PFSK-1 (cell line): ENCODE data around the gene LMX1A.

Experiments used
- FOXP2 ChIP-seq: optimal IDR thresholded peaks from 2 replicates; pipeline ENCODE3; 2011; ENCODE audit warnings: borderline replicate concordance, control low read depth, inconsistent platforms; ENCODE audit not compliant: insufficient read depth; ENCODE audit errors: extremely low read length, extremely low read depth
- POLR2AphosphoS5 ChIP-seq: IDR thresholded peaks from 2 replicates; pipeline ENCODE4 v1.6.1; 2012; ENCODE audit warnings: low read depth, mild to moderate bottlenecking, control low read depth, low read length, moderate library complexity
- SIN3A ChIP-seq: IDR thresholded peaks from 2 replicates; pipeline ENCODE4 v1.6.1; 2012; ENCODE audit warnings: mild to moderate bottlenecking, low read length, moderate library complexity, borderline replicate concordance; ENCODE audit not compliant: insufficient read depth
- TAF1 ChIP-seq: IDR thresholded peaks from 2 replicates; pipeline ENCODE4 v1.6.1; 2012; ENCODE audit warnings: low read length, control low read depth, borderline replicate concordance; ENCODE audit not compliant: insufficient read depth
- TF ChIP-seq, protein P1 (sequence below), 2 experiments: IDR thresholded peaks; 2 replicates each; pipeline versions ENCODE4 v1.6.1 to v1.8.0; 2011 to 2012; ENCODE audit warnings: low read depth in 2 of 2, low read length in 2 of 2, control low read depth in 1 of 2, inconsistent platforms in 1 of 2, mild to moderate bottlenecking in 1 of 2, moderate library complexity in 1 of 2; ENCODE audit not compliant: insufficient read depth in 1 of 2

LMX1A gene

GRCh38 chr1:165168467-165168866 lies 188.0 kb downstream of the LMX1A start:
- TF ChIP-seq, protein P1, sequence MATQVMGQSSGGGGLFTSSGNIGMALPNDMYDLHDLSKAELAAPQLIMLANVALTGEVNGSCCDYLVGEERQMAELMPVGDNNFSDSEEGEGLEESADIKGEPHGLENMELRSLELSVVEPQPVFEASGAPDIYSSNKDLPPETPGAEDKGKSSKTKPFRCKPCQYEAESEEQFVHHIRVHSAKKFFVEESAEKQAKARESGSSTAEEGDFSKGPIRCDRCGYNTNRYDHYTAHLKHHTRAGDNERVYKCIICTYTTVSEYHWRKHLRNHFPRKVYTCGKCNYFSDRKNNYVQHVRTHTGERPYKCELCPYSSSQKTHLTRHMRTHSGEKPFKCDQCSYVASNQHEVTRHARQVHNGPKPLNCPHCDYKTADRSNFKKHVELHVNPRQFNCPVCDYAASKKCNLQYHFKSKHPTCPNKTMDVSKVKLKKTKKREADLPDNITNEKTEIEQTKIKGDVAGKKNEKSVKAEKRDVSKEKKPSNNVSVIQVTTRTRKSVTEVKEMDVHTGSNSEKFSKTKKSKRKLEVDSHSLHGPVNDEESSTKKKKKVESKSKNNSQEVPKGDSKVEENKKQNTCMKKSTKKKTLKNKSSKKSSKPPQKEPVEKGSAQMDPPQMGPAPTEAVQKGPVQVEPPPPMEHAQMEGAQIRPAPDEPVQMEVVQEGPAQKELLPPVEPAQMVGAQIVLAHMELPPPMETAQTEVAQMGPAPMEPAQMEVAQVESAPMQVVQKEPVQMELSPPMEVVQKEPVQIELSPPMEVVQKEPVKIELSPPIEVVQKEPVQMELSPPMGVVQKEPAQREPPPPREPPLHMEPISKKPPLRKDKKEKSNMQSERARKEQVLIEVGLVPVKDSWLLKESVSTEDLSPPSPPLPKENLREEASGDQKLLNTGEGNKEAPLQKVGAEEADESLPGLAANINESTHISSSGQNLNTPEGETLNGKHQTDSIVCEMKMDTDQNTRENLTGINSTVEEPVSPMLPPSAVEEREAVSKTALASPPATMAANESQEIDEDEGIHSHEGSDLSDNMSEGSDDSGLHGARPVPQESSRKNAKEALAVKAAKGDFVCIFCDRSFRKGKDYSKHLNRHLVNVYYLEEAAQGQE (IDR thresholded peaks at IDR 0.05; ENCODE audit: insufficient read depth in 1 of 2, low read depth in 2 of 2, low read length in 2 of 2), result no peak
- TF ChIP-seq POLR2AphosphoS5, result no peak
- no peak for TF ChIP-seq SIN3A
- TF ChIP-seq FOXP2, result no peak
- no peak for TF ChIP-seq TAF1

DNA sequence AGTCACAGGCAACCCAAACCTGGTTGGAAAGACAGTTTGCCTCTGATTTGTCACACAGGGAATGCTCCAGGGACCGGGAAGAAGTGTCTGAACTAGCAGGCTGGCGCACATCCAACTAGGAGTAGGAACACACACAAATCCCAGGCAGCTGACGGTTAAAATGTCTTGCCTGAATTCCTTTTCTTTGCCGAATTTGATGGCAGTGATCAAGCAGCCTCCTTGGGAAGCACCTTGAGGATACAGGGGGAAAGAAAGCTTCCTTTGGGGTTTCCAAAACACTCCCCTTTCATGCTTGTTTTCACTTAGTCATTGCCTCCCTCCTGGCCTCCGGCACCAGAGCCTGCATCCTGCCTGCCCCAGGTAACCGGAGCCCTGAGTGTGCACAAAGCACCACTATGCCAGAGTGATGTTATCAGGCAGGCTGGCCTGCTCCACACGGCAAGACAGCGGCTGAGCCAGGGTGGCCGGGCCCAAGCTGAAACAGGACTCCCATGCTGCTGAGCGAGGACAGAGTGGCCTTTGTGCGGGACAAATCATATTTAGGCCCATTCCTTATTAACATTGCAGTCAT lies 193.8 kb downstream of the LMX1A start:
- TF ChIP-seq, protein P1 (IDR thresholded peaks at IDR 0.05; ENCODE audit: insufficient read depth in 1 of 2, low read depth in 2 of 2, low read length in 2 of 2), result no peak
- TF ChIP-seq SIN3A (no peak), FOXP2 (no peak), TAF1 (no peak), POLR2AphosphoS5 (no peak)

- TF ChIP-seq TAF1 (no peak), FOXP2 (no peak), POLR2AphosphoS5 (no peak), SIN3A (no peak)
- TF ChIP-seq, protein P1 (IDR thresholded peaks at IDR 0.05; ENCODE audit: insufficient read depth in 1 of 2, low read depth in 2 of 2, low read length in 2 of 2), result no peak
Observed at GRCh38 chr1:165161130-165161529, 195.4 kb downstream of the LMX1A start.

- no peak for TF ChIP-seq TAF1
- no peak for TF ChIP-seq POLR2AphosphoS5
- no peak for TF ChIP-seq FOXP2
- TF ChIP-seq, protein P1 (IDR thresholded peaks at IDR 0.05; ENCODE audit: insufficient read depth in 1 of 2, low read depth in 2 of 2, low read length in 2 of 2), result no peak
- no peak for TF ChIP-seq SIN3A
Observed at GRCh38 chr1:165153182-165153581, 203.3 kb downstream of the LMX1A start.
